ENCODE results near the gene XYLT1. TPM values are rescaled to one million over a fixed set of nuclear protein-coding genes. Genes with fewer than 3 reads are reported as not detected.

Gene XYLT1
- polyA plus RNA-seq, 1 donor from 2014 or later: 3.3 TPM

DNA sequence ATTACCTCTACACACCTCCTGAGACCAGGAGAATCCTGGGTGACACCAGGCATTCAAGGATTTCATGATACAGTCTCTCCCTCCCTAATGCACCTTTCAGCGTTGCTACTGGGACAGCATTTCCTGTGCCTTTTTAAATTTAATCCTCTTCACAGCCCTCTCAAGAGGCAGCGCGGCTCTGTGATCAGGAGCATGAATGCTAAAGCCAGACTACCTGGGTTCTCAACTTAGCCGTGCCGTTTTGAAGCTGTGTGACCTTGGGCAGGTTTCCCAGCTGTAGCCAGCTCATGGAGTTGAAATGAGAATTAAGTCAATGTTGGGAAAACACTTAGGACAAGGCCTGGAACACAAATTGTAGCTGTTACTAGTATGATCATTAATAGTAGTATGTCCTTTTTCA lies 191.8 kb downstream of the XYLT1 start:
- no peaks in the 10 kb centered on the region for H3F3A ChIP-seq (ENCODE audit: insufficient read depth, low read length, poor library complexity, severe bottlenecking)
- H3K27ac ChIP-seq (ENCODE audit: low read length): no peak overlapping the region
- no peak overlapping the region for H3K4me3 ChIP-seq (ENCODE audit: low read length)
- no peak overlapping the region for H3K4me2 ChIP-seq (ENCODE audit: low read length)
- no peaks in the 10 kb centered on the region for H3K27me3 ChIP-seq (ENCODE audit: insufficient read depth, low read depth, low read length)
- no peak overlapping the region for H2AFZ ChIP-seq (ENCODE audit: low read depth, low read length)
- H3K9ac ChIP-seq (ENCODE audit: low read length): no peak overlapping the region
- TF ChIP-seq, protein P1, sequence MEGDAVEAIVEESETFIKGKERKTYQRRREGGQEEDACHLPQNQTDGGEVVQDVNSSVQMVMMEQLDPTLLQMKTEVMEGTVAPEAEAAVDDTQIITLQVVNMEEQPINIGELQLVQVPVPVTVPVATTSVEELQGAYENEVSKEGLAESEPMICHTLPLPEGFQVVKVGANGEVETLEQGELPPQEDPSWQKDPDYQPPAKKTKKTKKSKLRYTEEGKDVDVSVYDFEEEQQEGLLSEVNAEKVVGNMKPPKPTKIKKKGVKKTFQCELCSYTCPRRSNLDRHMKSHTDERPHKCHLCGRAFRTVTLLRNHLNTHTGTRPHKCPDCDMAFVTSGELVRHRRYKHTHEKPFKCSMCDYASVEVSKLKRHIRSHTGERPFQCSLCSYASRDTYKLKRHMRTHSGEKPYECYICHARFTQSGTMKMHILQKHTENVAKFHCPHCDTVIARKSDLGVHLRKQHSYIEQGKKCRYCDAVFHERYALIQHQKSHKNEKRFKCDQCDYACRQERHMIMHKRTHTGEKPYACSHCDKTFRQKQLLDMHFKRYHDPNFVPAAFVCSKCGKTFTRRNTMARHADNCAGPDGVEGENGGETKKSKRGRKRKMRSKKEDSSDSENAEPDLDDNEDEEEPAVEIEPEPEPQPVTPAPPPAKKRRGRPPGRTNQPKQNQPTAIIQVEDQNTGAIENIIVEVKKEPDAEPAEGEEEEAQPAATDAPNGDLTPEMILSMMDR (IDR thresholded peaks at IDR 0.05; ENCODE audit: poor library complexity, severe bottlenecking): no peak
- peaks cover 3% of the 10 kb centered on the region for H3K79me2 ChIP-seq (replicated peaks; ENCODE audit: insufficient read depth, low read length)
- no peaks in the 10 kb centered on the region for H4K20me1 ChIP-seq (ENCODE audit: insufficient read depth)
- no peaks in the 10 kb centered on the region for H3K36me3 ChIP-seq (ENCODE audit: insufficient read depth, low read length)
- no peaks in the 10 kb centered on the region for H3K9me2 ChIP-seq (ENCODE audit: insufficient read depth, low read length)
- H3K9me3 ChIP-seq (ENCODE audit: low read length): no peaks in the 10 kb centered on the region

DNA sequence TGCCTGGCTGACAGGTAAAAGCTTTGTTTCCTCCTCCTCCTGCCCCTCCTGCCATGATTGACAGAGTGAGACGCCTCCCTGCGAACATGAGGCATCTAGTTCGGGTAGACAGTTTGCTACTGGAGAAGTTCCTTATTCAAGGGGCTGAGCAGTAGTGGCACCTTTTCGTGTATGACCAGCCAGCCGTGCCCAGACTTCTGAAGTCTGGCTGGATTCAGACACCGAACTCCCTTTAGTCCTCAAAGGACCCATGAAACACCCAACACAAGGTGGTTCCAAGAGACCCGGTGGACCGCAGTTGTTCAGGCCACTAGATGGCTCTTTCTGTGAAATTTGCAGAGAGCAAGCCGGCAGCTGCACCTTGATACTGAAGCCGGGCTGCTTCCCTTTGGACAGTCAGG lies 192.8 kb downstream of the XYLT1 start:
- H2AFZ ChIP-seq (ENCODE audit: low read depth, low read length): no peak overlapping the region
- H3K9me3 ChIP-seq (ENCODE audit: low read length): no peaks in the 10 kb centered on the region
- no peak overlapping the region for H3K27ac ChIP-seq (ENCODE audit: low read length)
- no peaks in the 10 kb centered on the region for H3F3A ChIP-seq (ENCODE audit: insufficient read depth, low read length, poor library complexity, severe bottlenecking)
- H3K4me3 ChIP-seq (ENCODE audit: low read length): no peak overlapping the region
- peaks cover 3% of the 10 kb centered on the region for H3K79me2 ChIP-seq (replicated peaks; ENCODE audit: insufficient read depth, low read length)
- no peaks in the 10 kb centered on the region for H3K9me2 ChIP-seq (ENCODE audit: insufficient read depth, low read length)
- TF ChIP-seq SMC3 (conservative IDR thresholded peaks at IDR 0.05; ENCODE audit: poor library complexity) (no peak), RAD21 (conservative IDR thresholded peaks at IDR 0.05) (no peak), POLR2AphosphoS5 (IDR thresholded peaks at IDR 0.05) (no peak), EZH2 (IDR thresholded peaks at IDR 0.05; ENCODE audit: borderline replicate concordance, insufficient read depth, low read length, poor library complexity, severe bottlenecking) (no peak), TAF1 (IDR thresholded peaks at IDR 0.05; ENCODE audit: low read depth) (no peak), EP300 (conservative IDR thresholded peaks at IDR 0.05; ENCODE audit: poor library complexity, severe bottlenecking) (no peak), MXI1 (conservative IDR thresholded peaks at IDR 0.05; ENCODE audit: poor library complexity, severe bottlenecking) (no peak)
- TF ChIP-seq, protein P1 (IDR thresholded peaks at IDR 0.05; ENCODE audit: poor library complexity, severe bottlenecking): no peak
- TF ChIP-seq, protein P2, sequence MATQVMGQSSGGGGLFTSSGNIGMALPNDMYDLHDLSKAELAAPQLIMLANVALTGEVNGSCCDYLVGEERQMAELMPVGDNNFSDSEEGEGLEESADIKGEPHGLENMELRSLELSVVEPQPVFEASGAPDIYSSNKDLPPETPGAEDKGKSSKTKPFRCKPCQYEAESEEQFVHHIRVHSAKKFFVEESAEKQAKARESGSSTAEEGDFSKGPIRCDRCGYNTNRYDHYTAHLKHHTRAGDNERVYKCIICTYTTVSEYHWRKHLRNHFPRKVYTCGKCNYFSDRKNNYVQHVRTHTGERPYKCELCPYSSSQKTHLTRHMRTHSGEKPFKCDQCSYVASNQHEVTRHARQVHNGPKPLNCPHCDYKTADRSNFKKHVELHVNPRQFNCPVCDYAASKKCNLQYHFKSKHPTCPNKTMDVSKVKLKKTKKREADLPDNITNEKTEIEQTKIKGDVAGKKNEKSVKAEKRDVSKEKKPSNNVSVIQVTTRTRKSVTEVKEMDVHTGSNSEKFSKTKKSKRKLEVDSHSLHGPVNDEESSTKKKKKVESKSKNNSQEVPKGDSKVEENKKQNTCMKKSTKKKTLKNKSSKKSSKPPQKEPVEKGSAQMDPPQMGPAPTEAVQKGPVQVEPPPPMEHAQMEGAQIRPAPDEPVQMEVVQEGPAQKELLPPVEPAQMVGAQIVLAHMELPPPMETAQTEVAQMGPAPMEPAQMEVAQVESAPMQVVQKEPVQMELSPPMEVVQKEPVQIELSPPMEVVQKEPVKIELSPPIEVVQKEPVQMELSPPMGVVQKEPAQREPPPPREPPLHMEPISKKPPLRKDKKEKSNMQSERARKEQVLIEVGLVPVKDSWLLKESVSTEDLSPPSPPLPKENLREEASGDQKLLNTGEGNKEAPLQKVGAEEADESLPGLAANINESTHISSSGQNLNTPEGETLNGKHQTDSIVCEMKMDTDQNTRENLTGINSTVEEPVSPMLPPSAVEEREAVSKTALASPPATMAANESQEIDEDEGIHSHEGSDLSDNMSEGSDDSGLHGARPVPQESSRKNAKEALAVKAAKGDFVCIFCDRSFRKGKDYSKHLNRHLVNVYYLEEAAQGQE (IDR thresholded peaks at IDR 0.05; ENCODE audit: borderline replicate concordance): no peak
- H3K27me3 ChIP-seq (ENCODE audit: insufficient read depth, low read depth, low read length): no peaks in the 10 kb centered on the region
- H3K36me3 ChIP-seq (ENCODE audit: insufficient read depth, low read length): no peaks in the 10 kb centered on the region
- no peaks in the 10 kb centered on the region for H4K20me1 ChIP-seq (ENCODE audit: insufficient read depth)
- no peak overlapping the region for H3K9ac ChIP-seq (ENCODE audit: low read length)
- no peak overlapping the region for H3K4me2 ChIP-seq (ENCODE audit: low read length)
